ENCODE data around the gene ZFYVE27.

The ZFYVE27 gene

GRCh38 chr10:97715259-97715874 is 21.6 kb upstream of the ZFYVE27 start:
- DNase-seq = no peak

GRCh38 chr10:97717627-97718026 is 19.3 kb upstream of the ZFYVE27 start:
- DNase-seq = no peak

GRCh38 chr10:97718178-97718577 is 18.8 kb upstream of the ZFYVE27 start:
- no peak for DNase-seq

GRCh38 chr10:97718659-97719142 is 18.2 kb upstream of the ZFYVE27 start:
- peak; percentile 52 for DNase-seq

GRCh38 chr10:97719602-97720001 is 17.3 kb upstream of the ZFYVE27 start:
- DNase-seq = no peak

GRCh38 chr10:97721871-97722780 is 14.8 kb upstream of the ZFYVE27 start:
- DNase-seq = no peak

- DNase-seq = no peak
These were observed 13.9 kb upstream of the ZFYVE27 start for GRCh38 chr10:97723001-97723400.

GRCh38 chr10:97724341-97724941 is 12.5 kb upstream of the ZFYVE27 start:
- DNase-seq = no peak

- no peak for DNase-seq
These were observed 10.2 kb upstream of the ZFYVE27 start for GRCh38 chr10:97726636-97727178.

- no peak for DNase-seq
These were observed 7.9 kb upstream of the ZFYVE27 start for GRCh38 chr10:97729014-97729413.

- DNase-seq = peak; percentile 34
These were observed 5.4 kb upstream of the ZFYVE27 start for GRCh38 chr10:97731346-97732051.

GRCh38 chr10:97732052-97732359 is 4.9 kb upstream of the ZFYVE27 start:
- no peak for DNase-seq

- DNase-seq = no peak
These were observed 3.7 kb upstream of the ZFYVE27 start for GRCh38 chr10:97733256-97733655.

GRCh38 chr10:97734021-97734420 is 2.9 kb upstream of the ZFYVE27 start:
- no peak for DNase-seq

- no peak for DNase-seq
These were observed 476 bp upstream of the ZFYVE27 start for GRCh38 chr10:97736403-97736901.

- no peak for DNase-seq
These were observed 890 bp downstream of the ZFYVE27 start for GRCh38 chr10:97737770-97738265.

- DNase-seq = no peak
These were observed 1.7 kb downstream of the ZFYVE27 start for GRCh38 chr10:97738616-97739015.

- no peak for DNase-seq
These were observed 3.7 kb downstream of the ZFYVE27 start for GRCh38 chr10:97740613-97741012.

- DNase-seq = no peak
These were observed 6.4 kb downstream of the ZFYVE27 start for GRCh38 chr10:97743169-97743943.

GRCh38 chr10:97744405-97745035 is 7.6 kb downstream of the ZFYVE27 start:
- DNase-seq = no peak

- no peak for DNase-seq
These were observed 10.6 kb downstream of the ZFYVE27 start for GRCh38 chr10:97747573-97747972.
